HG03432 (cell line): ENCODE data around the gene PTK6.
"Not testable (repeated sequence)": the region's sequence is repeated elsewhere in the genome, so short reads cannot be mapped to it uniquely, and the experiment has no call there.

ENCODE experiments used
- ATAC-seq: cut with Tn5 transposase; IDR thresholded peaks from one replicate; pipeline ENCODE4 v1.9.1; 2021; ENCODE audit warnings: mild to moderate bottlenecking, moderate library complexity; ENCODE audit not compliant: unreplicated experiment

The PTK6 gene

GRCh38 chr20:63483834-63484233, 53.3 kb downstream of the PTK6 start:
- no peak for ATAC-seq

- no peak for ATAC-seq
Measured at GRCh38 chr20:63482021-63482587, 55.1 kb downstream of the PTK6 start.

DNA sequence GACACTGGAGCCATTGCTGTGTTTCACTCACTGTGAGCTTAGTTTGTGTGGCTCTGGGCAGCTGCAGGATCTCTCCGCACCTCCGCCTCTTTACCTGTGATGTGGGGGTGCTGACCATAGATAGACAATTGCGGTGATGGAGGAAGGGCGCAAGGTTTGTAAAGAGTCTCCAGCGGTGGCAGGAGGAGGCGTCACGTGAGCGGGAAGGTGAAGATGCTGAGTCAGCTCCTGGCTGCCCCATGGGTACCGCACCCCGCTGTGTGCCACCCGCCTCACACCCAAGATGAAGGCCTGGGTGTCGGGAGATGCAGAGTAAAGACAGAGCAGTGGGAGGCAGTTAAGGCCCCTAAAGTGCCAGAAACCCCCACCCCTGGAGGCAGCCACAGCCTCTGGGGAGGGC, 55.7 kb downstream of the PTK6 start:
- ATAC-seq = no peak

- not testable (repeated sequence) for ATAC-seq
Measured at GRCh38 chr20:63479695-63480419, 57.3 kb downstream of the PTK6 start.

DNA sequence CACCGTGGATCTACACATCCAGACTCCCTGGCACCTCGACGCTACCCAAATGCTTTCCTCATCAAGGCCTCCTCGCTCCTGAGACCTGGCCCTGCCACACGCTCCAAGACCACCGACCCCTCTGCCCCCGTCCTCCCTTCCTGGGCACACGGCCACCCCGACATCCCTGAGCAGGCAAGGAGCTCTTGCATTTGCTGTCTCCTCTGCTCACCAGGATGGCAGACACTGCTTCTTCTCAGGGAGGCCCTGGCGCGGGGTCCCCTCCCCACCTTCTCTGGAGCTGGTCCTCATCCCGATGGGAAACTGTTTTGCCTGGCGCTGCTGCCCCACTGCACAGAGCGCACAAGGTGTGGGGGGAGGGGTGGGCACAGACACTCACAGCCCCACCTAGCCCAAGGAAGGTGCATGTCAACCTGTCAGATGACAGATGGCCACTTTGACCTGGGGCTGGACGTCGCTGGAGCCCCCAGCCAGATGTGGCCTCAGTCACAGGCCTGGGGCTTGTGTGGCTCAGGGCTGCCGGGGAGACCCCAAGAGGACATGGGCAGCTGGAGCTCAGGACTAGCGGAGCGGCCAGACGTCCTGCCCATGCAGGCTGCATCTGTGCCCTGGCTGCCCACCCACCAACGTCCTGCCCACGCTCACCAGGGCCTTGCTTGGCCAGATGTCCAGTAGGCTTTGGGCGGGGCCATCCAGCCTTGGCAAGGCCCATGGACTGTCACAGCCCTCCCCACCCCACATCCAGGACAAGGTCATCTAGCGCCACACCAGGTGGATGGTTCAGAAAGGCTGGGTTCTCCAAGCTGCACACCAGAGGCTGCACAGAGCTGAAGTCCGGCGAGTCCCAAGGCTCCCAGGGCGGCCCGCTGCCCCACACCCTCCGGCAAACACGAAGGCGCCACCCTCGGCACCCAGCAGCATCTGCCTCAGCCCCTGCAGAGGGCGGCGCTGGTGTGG, 58.6 kb downstream of the PTK6 start:
- no peak for ATAC-seq
